PC-3 (cell line): Measurements from ENCODE around the gene RAD51D. TPM values are rescaled to one million over a fixed set of nuclear protein-coding genes. Genes with fewer than 3 reads are reported as not detected.

Source experiments
- ATAC-seq: fragments of 200-7000 bp; cut with Tn5 transposase; 2 replicates; pipeline ENCODE4 v1.9.1; 2020; ENCODE audit warnings: mild to moderate bottlenecking, moderate library complexity
- BruUV-seq: library from RNA; stranded (reverse); fragments of 400-500 nt; replicated peaks from 2 replicates; lab custom pipeline; 2021; lab: Mats Ljungman, UMichigan
- CTCF ChIA-PET: fragments of 300-600 bp; sonication (Branson Sonifier 250); formaldehyde crosslinking; loops from one replicate; lab custom pipeline; 2022; ENCODE audit warnings: antibody characterized with exemption; lab: Charles Lee
- POLR2A ChIA-PET: fragments of 300-600 bp; sonication (Branson Sonifier 250); formaldehyde crosslinking; loops from one replicate; lab custom pipeline; 2022; ENCODE audit warnings: antibody characterized with exemption; ENCODE audit not compliant: unreplicated experiment; lab: Charles Lee
- DNase-seq: peaks from one replicate; pipeline ENCODE4 v3.0.0-alpha.2; 2015
- H2AFZ ChIP-seq: fragments of 300-600 bp; sonication (generic); 2 replicates; pipeline ENCODE4 v1.6.0; 2016; ENCODE audit warnings: antibody characterized with exemption, low read length
- H3F3A ChIP-seq: fragments of 300-600 bp; sonication (generic); one replicate; pipeline ENCODE4 v1.6.0; 2017; ENCODE audit warnings: antibody characterized with exemption, low read length, control low read depth, mild to moderate bottlenecking; ENCODE audit not compliant: unreplicated experiment
- H3K27ac ChIP-seq: fragments of 300-600 bp; sonication (generic); 2 replicates; pipeline ENCODE4 v1.5.1; 2016; ENCODE audit warnings: mild to moderate bottlenecking, low read length
- H3K27me3 ChIP-seq: fragments of 300-600 bp; sonication (generic); 2 replicates; pipeline ENCODE4 v1.6.1; 2016; ENCODE audit warnings: low read length, mixed read lengths
- H3K36me3 ChIP-seq: fragments of 300-600 bp; sonication (generic); 2 replicates; pipeline ENCODE4 v1.6.1; 2016; ENCODE audit warnings: low read depth, mixed run types, low read length, mixed read lengths
- H3K4me1 ChIP-seq: fragments of 300-600 bp; sonication (generic); 2 replicates; pipeline ENCODE4 v1.5.1; 2016; ENCODE audit warnings: low read length; ENCODE audit not compliant: insufficient read depth
- H3K4me2 ChIP-seq: fragments of 300-600 bp; sonication (generic); 2 replicates; pipeline ENCODE4 v1.6.0; 2016; ENCODE audit warnings: low read length
- H3K4me3 ChIP-seq: fragments of 300-600 bp; sonication (generic); 2 replicates; pipeline ENCODE4 v1.5.1; 2016; ENCODE audit warnings: mild to moderate bottlenecking, low read length, mixed read lengths
- H3K79me2 ChIP-seq: fragments of 300-600 bp; sonication (generic); 2 replicates; pipeline ENCODE4 v1.6.1; 2017; ENCODE audit warnings: low read length, mixed read lengths
- H3K9ac ChIP-seq: fragments of 300-600 bp; sonication (generic); 2 replicates; pipeline ENCODE4 v1.6.0; 2016; ENCODE audit warnings: mild to moderate bottlenecking, low read length
- H3K9me2 ChIP-seq: fragments of 300-600 bp; sonication (generic); replicated peaks from 2 replicates; pipeline ENCODE4 v1.6.1; 2016; ENCODE audit warnings: mixed run types, low read length, mixed read lengths
- H3K9me3 ChIP-seq: fragments of 300-600 bp; sonication (generic); 2 replicates; pipeline ENCODE4 v1.6.1; 2016; ENCODE audit warnings: low read length, mixed read lengths
- H4K20me1 ChIP-seq: fragments of 300-600 bp; sonication (generic); 2 replicates; pipeline ENCODE4 v1.6.1; 2016; ENCODE audit warnings: low read length, mixed read lengths
- EZH2 ChIP-seq: fragments of 300-600 bp; sonication (generic); IDR thresholded peaks from one replicate; pipeline ENCODE4 v1.6.1; 2017; ENCODE audit warnings: antibody characterized with exemption, mild to moderate bottlenecking, low read length; ENCODE audit not compliant: unreplicated experiment
- EZH2phosphoT487 ChIP-seq: fragments of 300-600 bp; sonication (generic); IDR thresholded peaks from 2 replicates; pipeline ENCODE4 v1.6.1; 2018; ENCODE audit warnings: mild to moderate bottlenecking, antibody characterized with exemption, low read length, borderline replicate concordance
- intact Hi-C: fragments of 100-400 bp; cut with micrococcal nuclease; formaldehyde crosslinking; loops from 2 replicates; pipeline ENCODE4 v1.9.0; 2023
- total RNA-seq: library from RNA; depleted of rRNA; stranded (reverse); fragments of >200 nt; gene quantifications from 2 replicates; pipeline ENCODE4 v1.2.3, GENCODE V29; 2014
- TF ChIP-seq, protein P1 (sequence below): fragments of 300-600 bp; sonication (generic); conservative IDR thresholded peaks from 2 replicates; pipeline ENCODE4 v1.5.1; 2017; ENCODE audit warnings: antibody characterized with exemption, low read depth, mild to moderate bottlenecking, low read length

Gene RAD51D
- total RNA-seq, 1 experiment from 2014 or later = 10.7 TPM

DNA sequence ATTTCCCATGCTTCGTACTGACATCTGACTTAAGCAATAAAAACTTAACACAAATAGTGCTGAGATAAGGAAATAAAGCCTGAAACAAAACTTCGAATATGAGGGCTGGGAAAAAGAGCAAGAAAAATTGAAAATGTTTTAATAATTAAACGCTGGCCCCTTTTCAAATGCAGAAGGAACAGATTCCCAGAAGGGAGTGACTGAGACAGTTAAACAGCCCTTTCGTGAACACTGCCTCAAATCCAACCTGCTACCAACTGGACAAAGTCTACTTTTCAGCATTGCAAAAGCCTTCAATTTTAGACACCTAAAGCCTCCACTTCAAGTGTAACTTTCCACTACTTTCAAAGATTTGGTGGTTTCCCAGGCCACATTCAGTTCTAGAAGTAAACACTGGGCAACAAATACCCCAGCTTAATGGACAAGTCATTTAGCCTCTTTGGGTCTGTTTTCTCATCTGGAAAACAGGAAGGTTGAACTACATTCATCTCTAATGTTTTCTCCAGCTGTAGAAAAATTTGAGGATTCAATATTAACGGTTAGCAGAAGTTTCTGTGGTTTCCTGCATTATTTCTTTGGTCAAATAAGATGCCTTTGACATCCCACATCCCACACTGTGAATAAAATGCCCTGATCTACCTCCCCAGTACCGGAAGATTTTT, 68.0 kb downstream of the RAD51D start:
- H3K9me2 ChIP-seq = no peaks in the 10 kb centered on the region
- intact Hi-C loops = no loop called here
- no TSS peak for BruUV-seq
- H3K36me3 ChIP-seq = no peaks in the 10 kb centered on the region
- DNase-seq = no peak
- H3K4me2 ChIP-seq = no peak overlapping the region
- peaks cover 8% of the 10 kb centered on the region; the same call in 1 of the 2 replicates for H3K4me1 ChIP-seq
- peaks cover 86% of the 10 kb centered on the region for H3K79me2 ChIP-seq
- no peaks in the 10 kb centered on the region for H3K9me3 ChIP-seq
- H3K27me3 ChIP-seq = no peaks in the 10 kb centered on the region
- H2AFZ ChIP-seq = no peak overlapping the region
- TF ChIP-seq, protein P1, sequence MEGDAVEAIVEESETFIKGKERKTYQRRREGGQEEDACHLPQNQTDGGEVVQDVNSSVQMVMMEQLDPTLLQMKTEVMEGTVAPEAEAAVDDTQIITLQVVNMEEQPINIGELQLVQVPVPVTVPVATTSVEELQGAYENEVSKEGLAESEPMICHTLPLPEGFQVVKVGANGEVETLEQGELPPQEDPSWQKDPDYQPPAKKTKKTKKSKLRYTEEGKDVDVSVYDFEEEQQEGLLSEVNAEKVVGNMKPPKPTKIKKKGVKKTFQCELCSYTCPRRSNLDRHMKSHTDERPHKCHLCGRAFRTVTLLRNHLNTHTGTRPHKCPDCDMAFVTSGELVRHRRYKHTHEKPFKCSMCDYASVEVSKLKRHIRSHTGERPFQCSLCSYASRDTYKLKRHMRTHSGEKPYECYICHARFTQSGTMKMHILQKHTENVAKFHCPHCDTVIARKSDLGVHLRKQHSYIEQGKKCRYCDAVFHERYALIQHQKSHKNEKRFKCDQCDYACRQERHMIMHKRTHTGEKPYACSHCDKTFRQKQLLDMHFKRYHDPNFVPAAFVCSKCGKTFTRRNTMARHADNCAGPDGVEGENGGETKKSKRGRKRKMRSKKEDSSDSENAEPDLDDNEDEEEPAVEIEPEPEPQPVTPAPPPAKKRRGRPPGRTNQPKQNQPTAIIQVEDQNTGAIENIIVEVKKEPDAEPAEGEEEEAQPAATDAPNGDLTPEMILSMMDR = no peak
- TF ChIP-seq EZH2 (no peak), EZH2phosphoT487 (no peak)
- peaks cover 5% of the 10 kb centered on the region for H3F3A ChIP-seq
- no peak overlapping the region for H3K4me3 ChIP-seq
- CTCF ChIA-PET = no interaction called here
- no peaks in the 10 kb centered on the region for H4K20me1 ChIP-seq
- no peak overlapping the region for H3K9ac ChIP-seq
- POLR2A ChIA-PET = no interaction called here
- no peak overlapping the region for H3K27ac ChIP-seq
- ATAC-seq = no peak

DNA sequence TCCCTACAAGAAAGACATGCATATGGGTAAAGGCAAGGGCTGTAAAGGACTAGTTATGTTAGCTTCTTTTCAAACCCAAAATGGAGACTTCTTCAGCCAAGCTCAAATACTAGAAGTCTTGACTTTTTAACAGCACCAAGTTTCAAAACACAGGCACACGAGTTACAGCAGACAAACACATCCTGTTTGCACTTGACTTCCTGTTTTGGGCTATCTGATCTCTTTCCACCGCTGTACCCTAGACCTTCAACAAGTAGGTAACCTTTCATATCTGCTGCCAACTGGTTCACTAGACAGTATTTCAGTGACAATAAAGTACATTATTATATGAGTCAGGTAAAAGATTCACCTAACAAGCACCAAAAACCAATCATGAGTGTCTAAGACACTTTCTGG, 68.5 kb downstream of the RAD51D start:
- Histone ChIP-seq H3K27me3 (no peaks in the 10 kb centered on the region), H3K9me3 (no peaks in the 10 kb centered on the region), H4K20me1 (no peaks in the 10 kb centered on the region), H3K79me2 (peaks cover 87% of the 10 kb centered on the region), H3K4me3 (no peak overlapping the region), H3K4me2 (no peak overlapping the region), H3K4me1 (peaks cover 11% of the 10 kb centered on the region; the same call in 1 of the 2 replicates), H3K27ac (no peak overlapping the region), H3F3A (peaks cover 5% of the 10 kb centered on the region), H3K9ac (no peak overlapping the region), H2AFZ (no peak overlapping the region), H3K9me2 (no peaks in the 10 kb centered on the region), H3K36me3 (no peaks in the 10 kb centered on the region)
- ChIA-PET POLR2A (no interaction called here), CTCF (no interaction called here)
- no TSS peak for BruUV-seq
- ATAC-seq (no peak), DNase-seq (no peak)
- intact Hi-C loops = no loop called here
- TF ChIP-seq EZH2 = no peak
- TF ChIP-seq, protein P1 = no peak
- no peak for TF ChIP-seq EZH2phosphoT487

DNA sequence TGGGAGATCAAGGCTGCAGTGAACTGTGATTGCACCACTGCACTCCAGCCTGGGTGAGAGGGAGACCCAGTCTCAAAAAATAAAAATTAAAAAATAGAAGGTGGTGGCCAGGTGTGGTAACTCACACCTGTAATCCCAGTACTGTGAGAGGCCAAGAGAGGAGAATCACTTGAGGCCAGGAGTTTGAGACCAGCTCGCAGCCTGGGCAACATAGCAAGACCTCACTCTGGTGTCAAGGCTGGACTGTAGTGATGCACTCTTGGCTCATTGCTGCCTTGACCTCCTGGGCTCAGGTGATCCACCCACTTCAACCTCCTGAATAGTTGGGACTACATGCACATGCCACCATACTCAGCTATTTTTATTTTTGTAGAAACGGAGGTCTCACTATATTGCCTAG, 69.5 kb downstream of the RAD51D start:
- no peak overlapping the region for H3K9ac ChIP-seq
- DNase-seq (no peak), ATAC-seq (no peak)
- no peak overlapping the region for H3K4me3 ChIP-seq
- peaks cover 88% of the 10 kb centered on the region for H3K79me2 ChIP-seq
- no peaks in the 10 kb centered on the region for H4K20me1 ChIP-seq
- no peak overlapping the region for H3K27ac ChIP-seq
- intact Hi-C loops = no loop called here
- POLR2A ChIA-PET = no interaction called here
- TF ChIP-seq EZH2phosphoT487 (no peak), EZH2 (no peak)
- TF ChIP-seq, protein P1 = no peak
- no peak overlapping the region for H2AFZ ChIP-seq
- H3K9me3 ChIP-seq = no peaks in the 10 kb centered on the region
- H3K36me3 ChIP-seq = no peaks in the 10 kb centered on the region
- H3F3A ChIP-seq = peaks cover 5% of the 10 kb centered on the region
- no peaks in the 10 kb centered on the region for H3K9me2 ChIP-seq
- H3K4me1 ChIP-seq = peaks cover 11% of the 10 kb centered on the region; the same call in 1 of the 2 replicates
- H3K27me3 ChIP-seq = no peaks in the 10 kb centered on the region
- CTCF ChIA-PET = interaction anchor here (0.7 kb wide), 1 partner anchor 76 kb away, joined by 3 read pairs; no protein-coding TSS in a partner anchor
- no peak overlapping the region for H3K4me2 ChIP-seq
- BruUV-seq = no TSS peak
